MM.1S (cell line): ENCODE data around the gene E2F2.

Experiments
- EZH2 ChIP-seq: fragments of 300-600 bp; sonication (generic); optimal IDR thresholded peaks from 2 replicates; pipeline ENCODE3; 2017; ENCODE audit warnings: low read depth, mild to moderate bottlenecking, antibody characterized with exemption, low read length, mixed read lengths
- EZH2phosphoT487 ChIP-seq: fragments of 300-600 bp; sonication (generic); IDR thresholded peaks from 2 replicates; pipeline ENCODE4 v1.6.1; 2018; ENCODE audit warnings: antibody characterized with exemption, low read length
- TF ChIP-seq, protein P1 (sequence below): fragments of 300-600 bp; sonication (generic); IDR thresholded peaks from 2 replicates; pipeline ENCODE4 v1.5.1; 2016; ENCODE audit warnings: antibody characterized with exemption, low read length, mixed read lengths

DNA sequence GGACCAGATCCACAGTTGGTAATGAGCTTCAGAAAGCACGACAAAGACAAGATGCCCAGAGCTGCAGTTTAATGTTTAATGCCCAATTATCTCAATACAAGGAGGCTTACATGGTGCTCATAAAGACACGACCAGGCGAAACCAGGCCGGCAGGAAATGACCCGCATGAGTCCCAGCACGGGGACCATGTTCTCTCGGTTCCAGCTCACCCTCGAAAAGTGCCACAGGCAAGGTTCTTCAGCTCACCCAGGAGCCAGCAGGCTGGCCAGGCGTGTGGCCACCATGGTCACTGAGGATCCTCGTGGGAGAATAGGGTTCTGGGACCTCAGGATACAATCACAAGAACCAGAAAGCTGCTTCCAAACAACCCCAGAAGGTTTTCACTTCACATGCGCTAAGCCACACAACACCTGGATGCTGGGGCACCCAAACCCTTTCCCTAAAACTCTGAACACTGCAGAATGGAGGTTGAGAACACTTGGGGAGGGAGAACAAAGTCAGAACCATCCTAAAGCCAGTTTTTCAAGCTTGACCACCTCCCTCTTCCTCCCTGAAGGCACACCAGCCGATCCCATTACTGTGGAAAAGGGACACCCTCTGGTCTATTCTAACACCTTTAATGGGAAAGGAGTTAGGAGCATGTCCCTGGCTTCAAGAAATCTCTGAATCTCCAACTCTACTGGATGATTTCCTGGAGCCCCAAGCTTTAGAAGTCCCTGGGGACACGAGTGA is 24.5 kb downstream of the E2F2 start:
- TF ChIP-seq, protein P1, sequence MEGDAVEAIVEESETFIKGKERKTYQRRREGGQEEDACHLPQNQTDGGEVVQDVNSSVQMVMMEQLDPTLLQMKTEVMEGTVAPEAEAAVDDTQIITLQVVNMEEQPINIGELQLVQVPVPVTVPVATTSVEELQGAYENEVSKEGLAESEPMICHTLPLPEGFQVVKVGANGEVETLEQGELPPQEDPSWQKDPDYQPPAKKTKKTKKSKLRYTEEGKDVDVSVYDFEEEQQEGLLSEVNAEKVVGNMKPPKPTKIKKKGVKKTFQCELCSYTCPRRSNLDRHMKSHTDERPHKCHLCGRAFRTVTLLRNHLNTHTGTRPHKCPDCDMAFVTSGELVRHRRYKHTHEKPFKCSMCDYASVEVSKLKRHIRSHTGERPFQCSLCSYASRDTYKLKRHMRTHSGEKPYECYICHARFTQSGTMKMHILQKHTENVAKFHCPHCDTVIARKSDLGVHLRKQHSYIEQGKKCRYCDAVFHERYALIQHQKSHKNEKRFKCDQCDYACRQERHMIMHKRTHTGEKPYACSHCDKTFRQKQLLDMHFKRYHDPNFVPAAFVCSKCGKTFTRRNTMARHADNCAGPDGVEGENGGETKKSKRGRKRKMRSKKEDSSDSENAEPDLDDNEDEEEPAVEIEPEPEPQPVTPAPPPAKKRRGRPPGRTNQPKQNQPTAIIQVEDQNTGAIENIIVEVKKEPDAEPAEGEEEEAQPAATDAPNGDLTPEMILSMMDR = no peak
- no peak for TF ChIP-seq EZH2
- TF ChIP-seq EZH2phosphoT487 = no peak
